ENCODE data around the gene USP10. TPM values are rescaled to one million over a fixed set of nuclear protein-coding genes. Genes with fewer than 3 reads are reported as not detected.

USP10 gene
- polyA plus RNA-seq, 1 experiment = 55.1 TPM

- no peak overlapping the region for H3K4me3 ChIP-seq (ENCODE audit: low read depth, low read length)
- no peak for DNase-seq (ENCODE audit: low read depth)
- no peaks in the 10 kb centered on the region; the same call in 1 of the 2 replicates for H3K36me3 ChIP-seq (ENCODE audit: control insufficient read depth, insufficient read depth, low read length)
- TF ChIP-seq CTCF (IDR thresholded peaks at IDR 0.05; ENCODE audit: insufficient read depth, low read depth, low read length) = peak; percentile 92
- H3K27me3 ChIP-seq (ENCODE audit: control insufficient read depth, insufficient read depth, low read length) = no peaks in the 10 kb centered on the region
- ChIA-PET CTCF (interaction anchor here (0.6 to 10.1 kb wide), 43 partner anchors 9 to 458 kb away, joined by 3 to 126 read pairs (median 6); partner anchors contain the start of gene KLHL36), POLR2A (no interaction called here)
These were observed 26.4 kb downstream of the USP10 start for GRCh38 chr16:84726079-84726668.

DNA sequence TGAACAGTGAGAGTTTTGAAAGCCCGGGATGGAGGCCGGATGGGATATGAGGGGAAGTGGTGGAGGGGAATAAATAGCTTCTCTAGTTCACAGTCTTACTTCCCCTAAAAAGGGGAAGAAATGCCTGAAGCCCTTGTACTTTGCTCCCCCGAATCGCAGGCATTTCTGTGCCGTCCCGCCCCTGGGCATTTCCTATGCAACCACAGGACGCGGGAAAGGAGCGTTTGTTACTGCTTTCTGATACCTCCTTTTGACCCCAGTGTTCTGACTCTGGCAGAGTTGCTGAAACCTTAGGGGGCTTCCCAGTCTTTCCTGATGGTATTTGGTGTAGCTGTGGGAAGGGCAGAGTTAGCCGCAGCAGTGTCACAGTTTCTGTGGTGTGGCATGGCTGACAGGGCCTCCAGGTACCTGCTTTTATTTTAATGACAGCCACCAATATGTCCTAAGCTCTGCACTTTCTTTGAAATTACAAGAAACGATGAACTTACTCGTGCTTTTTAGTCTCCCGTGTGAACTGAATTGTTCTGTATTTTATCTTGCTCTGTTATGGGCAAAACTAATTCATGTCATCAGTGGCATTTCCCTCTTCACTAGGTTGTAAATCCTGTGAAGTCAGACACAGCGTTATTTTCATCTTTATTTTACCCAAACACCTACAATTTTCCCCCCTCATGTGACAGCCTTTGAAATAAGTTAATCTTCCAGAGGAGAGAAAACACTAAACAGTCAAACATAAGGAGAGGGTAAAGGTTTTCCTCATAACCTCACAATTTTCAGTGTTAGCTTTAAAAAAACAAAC is 27.1 kb downstream of the USP10 start:
- no peak for DNase-seq (ENCODE audit: low read depth)
- TF ChIP-seq CTCF (IDR thresholded peaks at IDR 0.05; ENCODE audit: insufficient read depth, low read depth, low read length) = no peak
- Histone ChIP-seq H3K4me3 (ENCODE audit: low read depth, low read length) (no peak overlapping the region), H3K36me3 (ENCODE audit: control insufficient read depth, insufficient read depth, low read length) (no peaks in the 10 kb centered on the region; the same call in 1 of the 2 replicates), H3K27me3 (ENCODE audit: control insufficient read depth, insufficient read depth, low read length) (no peaks in the 10 kb centered on the region)
- ChIA-PET CTCF (interaction anchor here (0.5 to 10.1 kb wide), 42 partner anchors 8 to 458 kb away, joined by 3 to 126 read pairs (median 6); partner anchors contain the start of gene KLHL36), POLR2A (no interaction called here)

DNA sequence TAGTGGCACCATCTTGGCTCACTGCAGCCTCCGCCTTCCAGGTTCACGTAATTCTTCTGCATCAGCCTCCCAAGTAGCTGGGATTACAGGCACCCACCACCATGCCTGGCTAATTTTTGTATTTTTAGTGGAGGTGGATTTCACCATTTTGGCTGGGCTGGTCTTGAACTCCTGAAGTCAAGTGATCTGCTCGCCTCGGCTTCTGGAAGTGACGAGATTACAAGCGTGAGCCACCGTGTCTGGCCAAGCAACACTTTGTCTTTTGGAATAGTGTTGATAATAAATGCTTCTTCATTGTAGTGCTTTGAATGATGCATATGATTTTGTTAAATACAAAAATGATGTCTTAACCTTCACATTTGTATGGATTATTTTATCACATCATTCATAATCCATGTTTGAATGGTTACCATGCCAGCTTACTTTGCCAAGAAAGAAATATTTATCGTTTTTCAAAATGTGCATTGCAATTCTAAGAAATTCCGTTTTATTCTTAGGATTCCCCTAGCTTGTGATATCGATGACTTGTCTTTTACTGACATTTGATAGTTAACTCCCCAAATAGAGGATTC is 29.1 kb downstream of the USP10 start:
- ChIA-PET CTCF (interaction anchor here (1.5 to 3.6 kb wide), 3 partner anchors 10 to 106 kb away, joined by 7 to 26 read pairs (median 20); no protein-coding TSS in a partner anchor), POLR2A (no interaction called here)
- no peak overlapping the region for H3K4me3 ChIP-seq (ENCODE audit: low read depth, low read length)
- no peak for TF ChIP-seq CTCF (IDR thresholded peaks at IDR 0.05; ENCODE audit: insufficient read depth, low read depth, low read length)
- no peaks in the 10 kb centered on the region for H3K27me3 ChIP-seq (ENCODE audit: control insufficient read depth, insufficient read depth, low read length)
- no peaks in the 10 kb centered on the region for H3K36me3 ChIP-seq (ENCODE audit: control insufficient read depth, insufficient read depth, low read length)
- no peak for DNase-seq (ENCODE audit: low read depth)

- no peak overlapping the region; the same call in 1 of the 2 replicates for H3K4me3 ChIP-seq (ENCODE audit: low read depth, low read length)
- no peaks in the 10 kb centered on the region for H3K36me3 ChIP-seq (ENCODE audit: control insufficient read depth, insufficient read depth, low read length)
- H3K27me3 ChIP-seq (ENCODE audit: control insufficient read depth, insufficient read depth, low read length) = no peaks in the 10 kb centered on the region
- POLR2A ChIA-PET = interaction anchor here (0.7 kb wide), 1 partner anchor 500 kb away, joined by 3 read pairs; no protein-coding TSS in a partner anchor
- CTCF ChIA-PET = interaction anchor here (0.6 to 3.6 kb wide), 6 partner anchors 9 to 107 kb away, joined by 3 to 26 read pairs (median 6); no protein-coding TSS in a partner anchor
- no peak for DNase-seq (ENCODE audit: low read depth)
- no peak for TF ChIP-seq CTCF (IDR thresholded peaks at IDR 0.05; ENCODE audit: insufficient read depth, low read depth, low read length)
These were observed 30.0 kb downstream of the USP10 start for GRCh38 chr16:84729716-84730320.
